ENCODE measurements around the gene NFATC2.

NFATC2 gene

GRCh38 chr20:51368461-51369211 lies 173.9 kb downstream of the NFATC2 start:
- no peaks in the 10 kb centered on the region for H3K79me2 ChIP-seq (ENCODE audit: low read length)
- no peaks in the 10 kb centered on the region for H3K36me3 ChIP-seq (replicated peaks; ENCODE audit: low read depth, low read length)
- no peak overlapping the region for H3K27ac ChIP-seq (ENCODE audit: low read length)
- peaks cover 4% of the 10 kb centered on the region for H3K4me1 ChIP-seq (ENCODE audit: low read length)
- no peak overlapping the region for H3K9ac ChIP-seq (ENCODE audit: low read length)
- no peak overlapping the region for H3K4me2 ChIP-seq (ENCODE audit: low read length)
- TF ChIP-seq CTCF (IDR thresholded peaks at IDR 0.05; ENCODE audit: low read depth, low read length) (no peak), EZH2phosphoT487 (IDR thresholded peaks at IDR 0.05; ENCODE audit: low read depth) (no peak)
- no peak overlapping the region for H3K4me3 ChIP-seq (ENCODE audit: low read length)
- H4K20me1 ChIP-seq (ENCODE audit: insufficient read depth, low read length), result no peaks in the 10 kb centered on the region
- no peak overlapping the region for H2AFZ ChIP-seq (ENCODE audit: low read depth, low read length)
- peaks cover 15% of the 10 kb centered on the region for H3K27me3 ChIP-seq (ENCODE audit: low read depth, low read length)
- peaks cover 5% of the 10 kb centered on the region for H3K9me3 ChIP-seq (ENCODE audit: insufficient read depth, low read length)

GRCh38 chr20:51366155-51366886 lies 176.2 kb downstream of the NFATC2 start:
- H3K27ac ChIP-seq (ENCODE audit: low read length), result no peak overlapping the region
- H3K9ac ChIP-seq (ENCODE audit: low read length), result no peak overlapping the region
- H2AFZ ChIP-seq (ENCODE audit: low read depth, low read length), result no peak overlapping the region

GRCh38 chr20:51365670-51366069 lies 176.8 kb downstream of the NFATC2 start:
- no peaks in the 10 kb centered on the region for H4K20me1 ChIP-seq (ENCODE audit: insufficient read depth, low read length)
- H2AFZ ChIP-seq (ENCODE audit: low read depth, low read length), result no peak overlapping the region
- TF ChIP-seq EZH2phosphoT487 (IDR thresholded peaks at IDR 0.05; ENCODE audit: low read depth) (no peak), CTCF (IDR thresholded peaks at IDR 0.05; ENCODE audit: low read depth, low read length) (no peak)
- H3K9ac ChIP-seq (ENCODE audit: low read length), result no peak overlapping the region
- H3K27ac ChIP-seq (ENCODE audit: low read length), result no peak overlapping the region
- H3K79me2 ChIP-seq (ENCODE audit: low read length), result no peaks in the 10 kb centered on the region
- H3K4me3 ChIP-seq (ENCODE audit: low read length), result no peak overlapping the region
- H3K36me3 ChIP-seq (replicated peaks; ENCODE audit: low read depth, low read length), result no peaks in the 10 kb centered on the region
- H3K4me2 ChIP-seq (ENCODE audit: low read length), result no peak overlapping the region
- no peaks in the 10 kb centered on the region for H3K4me1 ChIP-seq (ENCODE audit: low read length)
- peaks cover 14% of the 10 kb centered on the region for H3K27me3 ChIP-seq (ENCODE audit: low read depth, low read length)
- H3K9me3 ChIP-seq (ENCODE audit: insufficient read depth, low read length), result peaks cover 6% of the 10 kb centered on the region

More at GRCh38 chr20:51366155-51366886, 176.2 kb downstream of the NFATC2 start:
- no peaks in the 10 kb centered on the region for H4K20me1 ChIP-seq (ENCODE audit: insufficient read depth, low read length)
- no peak overlapping the region for H3K4me2 ChIP-seq (ENCODE audit: low read length)
- no peaks in the 10 kb centered on the region for H3K4me1 ChIP-seq (ENCODE audit: low read length)
- no peaks in the 10 kb centered on the region for H3K36me3 ChIP-seq (replicated peaks; ENCODE audit: low read depth, low read length)
- peaks cover 6% of the 10 kb centered on the region for H3K9me3 ChIP-seq (ENCODE audit: insufficient read depth, low read length)
- no peaks in the 10 kb centered on the region for H3K79me2 ChIP-seq (ENCODE audit: low read length)
- no peak overlapping the region for H3K4me3 ChIP-seq (ENCODE audit: low read length)
- H3K27me3 ChIP-seq (ENCODE audit: low read depth, low read length), result peaks cover 15% of the 10 kb centered on the region
- TF ChIP-seq EZH2phosphoT487 (IDR thresholded peaks at IDR 0.05; ENCODE audit: low read depth) (no peak), CTCF (IDR thresholded peaks at IDR 0.05; ENCODE audit: low read depth, low read length) (no peak)

GRCh38 chr20:51363813-51364212 lies 178.7 kb downstream of the NFATC2 start:
- Histone ChIP-seq H3K27me3 (ENCODE audit: low read depth, low read length) (peaks cover 20% of the 10 kb centered on the region), H3K79me2 (ENCODE audit: low read length) (no peaks in the 10 kb centered on the region), H2AFZ (ENCODE audit: low read depth, low read length) (no peak overlapping the region), H3K4me1 (ENCODE audit: low read length) (no peaks in the 10 kb centered on the region), H3K9me3 (ENCODE audit: insufficient read depth, low read length) (peaks cover 6% of the 10 kb centered on the region), H3K27ac (ENCODE audit: low read length) (no peak overlapping the region), H3K4me3 (ENCODE audit: low read length) (no peak overlapping the region), H4K20me1 (ENCODE audit: insufficient read depth, low read length) (no peaks in the 10 kb centered on the region), H3K4me2 (ENCODE audit: low read length) (no peak overlapping the region), H3K36me3 (replicated peaks; ENCODE audit: low read depth, low read length) (no peaks in the 10 kb centered on the region), H3K9ac (ENCODE audit: low read length) (no peak overlapping the region)
- TF ChIP-seq EZH2phosphoT487 (IDR thresholded peaks at IDR 0.05; ENCODE audit: low read depth), result no peak
- no peak for TF ChIP-seq CTCF (IDR thresholded peaks at IDR 0.05; ENCODE audit: low read depth, low read length)

Measured in OCI-LY3 (cell line).